Liver (tissue), 9 donors: ENCODE data around the gene CCDC50. TPM values are rescaled to one million over a fixed set of nuclear protein-coding genes. Genes with fewer than 3 reads are reported as not detected.

Source experiments
- DNase-seq: peaks from one replicate; pipeline ENCODE4 v3.0.0-alpha.2; 2017; ENCODE audit warnings: low spot score
- H3K27ac ChIP-seq, 2 donors: one replicate each; pipeline ENCODE4 v1.7.0; 2013; ENCODE audit warnings: inconsistent platforms in 2 of 2, low read length in 2 of 2, control low read depth in 1 of 2, low read depth in 1 of 2, mild to moderate bottlenecking in 1 of 2
- H3K27me3 ChIP-seq, 4 donors: one replicate each; pipeline versions ENCODE4 v1.6.1 to v1.7.0; 2013; ENCODE audit warnings: low read length in 3 of 4, inconsistent platforms in 1 of 4, mild to moderate bottlenecking in 1 of 4, moderate library complexity in 1 of 4; ENCODE audit not compliant: control insufficient read depth in 4 of 4, insufficient read depth in 4 of 4
- H3K36me3 ChIP-seq, 4 donors: one replicate each; pipeline versions ENCODE4 v1.6.1 to v1.7.0; 2013; ENCODE audit warnings: low read length in 3 of 4, mild to moderate bottlenecking in 3 of 4, low read depth in 1 of 4, moderate library complexity in 1 of 4; ENCODE audit not compliant: control insufficient read depth in 4 of 4, insufficient read depth in 3 of 4
- H3K4me1 ChIP-seq, 4 donors: one replicate each; pipeline versions ENCODE4 v1.6.1 to v1.7.0; 2013; ENCODE audit warnings: low read length in 3 of 4, mild to moderate bottlenecking in 3 of 4, moderate library complexity in 1 of 4; ENCODE audit not compliant: control insufficient read depth in 4 of 4, insufficient read depth in 4 of 4
- H3K4me3 ChIP-seq, 3 donors: one replicate each; pipeline versions ENCODE4 v1.6.1 to v1.7.0; 2013; ENCODE audit warnings: low read length in 3 of 3, control low read depth in 1 of 3, low read depth in 1 of 3, mild to moderate bottlenecking in 1 of 3
- H3K9ac ChIP-seq, 2 donors: one replicate each; pipeline ENCODE4 v1.7.0; 2013; ENCODE audit warnings: low read length in 2 of 2, mild to moderate bottlenecking in 2 of 2, moderate library complexity in 2 of 2, control low read depth in 1 of 2, low read depth in 1 of 2
- H3K9me3 ChIP-seq, 4 donors: one replicate each; pipeline versions ENCODE4 v1.6.1 to v1.7.0; 2013; ENCODE audit warnings: low read length in 3 of 4; ENCODE audit not compliant: control insufficient read depth in 4 of 4
- ATF3 ChIP-seq: IDR thresholded peaks from 2 replicates; pipeline ENCODE4 v1.6.1; 2016; ENCODE audit warnings: antibody characterized with exemption
- EGR1 ChIP-seq, 2 donors: IDR thresholded peaks; 2 replicates each; pipeline ENCODE4 v1.6.1; 2016 to 2018; ENCODE audit warnings: antibody characterized with exemption in 2 of 2, low read depth in 2 of 2
- FOXA1 ChIP-seq: IDR thresholded peaks from 2 replicates; pipeline ENCODE4 v1.6.1; 2016; ENCODE audit warnings: antibody characterized with exemption
- FOXA2 ChIP-seq: IDR thresholded peaks from 2 replicates; pipeline ENCODE4 v1.6.1; 2016; ENCODE audit warnings: antibody characterized with exemption
- GABPA ChIP-seq, 2 donors: IDR thresholded peaks in 1 of 2; conservative IDR thresholded peaks in 1 of 2; 2 replicates each; pipeline ENCODE4 v1.6.1; 2016; ENCODE audit warnings: antibody characterized with exemption in 2 of 2, mild to moderate bottlenecking in 1 of 2, moderate library complexity in 1 of 2
- HNF4A ChIP-seq, 2 donors: conservative IDR thresholded peaks; 2 replicates each; pipeline ENCODE4 v1.6.1; 2016; ENCODE audit warnings: antibody characterized with exemption in 2 of 2, mild to moderate bottlenecking in 2 of 2
- HNF4G ChIP-seq: IDR thresholded peaks from 2 replicates; pipeline ENCODE4 v1.6.1; 2016; ENCODE audit warnings: antibody characterized with exemption
- JUND ChIP-seq, 2 donors: IDR thresholded peaks; 2 replicates each; pipeline ENCODE4 v1.6.1; 2016; ENCODE audit warnings: antibody characterized with exemption in 2 of 2
- NR2F2 ChIP-seq: IDR thresholded peaks from 2 replicates; pipeline ENCODE4 v1.6.1; 2016; ENCODE audit warnings: antibody characterized with exemption
- RAD21 ChIP-seq, 2 donors: IDR thresholded peaks; 2 replicates each; pipeline ENCODE4 v1.6.1; 2016; ENCODE audit warnings: antibody characterized with exemption in 2 of 2, mild to moderate bottlenecking in 2 of 2
- REST ChIP-seq: IDR thresholded peaks from 2 replicates; pipeline ENCODE4 v1.6.1; 2016; ENCODE audit warnings: antibody characterized with exemption, mild to moderate bottlenecking
- RXRA ChIP-seq, 2 donors: IDR thresholded peaks; 2 replicates each; pipeline ENCODE4 v1.6.1; 2017 to 2018; ENCODE audit warnings: antibody characterized with exemption in 2 of 2, mild to moderate bottlenecking in 1 of 2
- SP1 ChIP-seq: IDR thresholded peaks from 2 replicates; pipeline ENCODE4 v1.6.1; 2018; ENCODE audit warnings: antibody characterized with exemption, mild to moderate bottlenecking
- TAF1 ChIP-seq: conservative IDR thresholded peaks from 2 replicates; pipeline ENCODE4 v1.6.1; 2016; ENCODE audit warnings: antibody characterized with exemption, mild to moderate bottlenecking
- YY1 ChIP-seq: IDR thresholded peaks from 2 replicates; pipeline ENCODE4 v1.6.1; 2016; ENCODE audit warnings: antibody characterized with exemption, mild to moderate bottlenecking
- ZBTB33 ChIP-seq: IDR thresholded peaks from 2 replicates; pipeline ENCODE4 v1.6.1; 2016; ENCODE audit warnings: antibody characterized with exemption
- WGBS: extraction: QIAGEN DNeasy Blood & Tissue Kit; methylation state at CpG from one replicate; pipeline ENCODE4 v1.1.7; 2013; 5-methylcytosine and 5-hydroxymethylcytosine counted together
- polyA plus RNA-seq, 2 donors: library from polyadenylated mRNA; stranded (reverse) in 1 of 2; unstranded in 1 of 2; fragments of 200-250 nt in 1 of 2; fragments of >200 nt in 1 of 2; fragmentation: Nextera tagmentation in 1 of 2; extraction: Ambion mirVana in 1 of 2; gene quantifications; one replicate each; pipeline versions ENCODE4 v1.2.1 to v1.2.3, GENCODE V29; 2013 to 2015
- total RNA-seq, 2 donors: library from RNA; depleted of rRNA; stranded (reverse); fragments of >200 nt; gene quantifications; one replicate each; pipeline ENCODE4 v1.2.3, GENCODE V29; 2014
- TF ChIP-seq, protein P1 (sequence below): IDR thresholded peaks from 2 replicates; pipeline ENCODE4 v1.6.1; 2016; ENCODE audit warnings: antibody characterized with exemption
- TF ChIP-seq, protein P2 (sequence below): fragments of 150-350 bp; IDR thresholded peaks from 2 replicates; pipeline ENCODE4 v1.5.1; 2017; ENCODE audit warnings: improper control_type of control experiment, low read depth, low read length; ENCODE audit not compliant: missing input control
- donor health status: healthy.
- donor health status: healthy.
- donor health status: healthy.
- donor health status: healthy.
- donor health status: healthy.

Gene CCDC50
- total and polyA plus RNA-seq, 4 donors, result 15.4 to 69.0 (median 33.6) TPM

DNA sequence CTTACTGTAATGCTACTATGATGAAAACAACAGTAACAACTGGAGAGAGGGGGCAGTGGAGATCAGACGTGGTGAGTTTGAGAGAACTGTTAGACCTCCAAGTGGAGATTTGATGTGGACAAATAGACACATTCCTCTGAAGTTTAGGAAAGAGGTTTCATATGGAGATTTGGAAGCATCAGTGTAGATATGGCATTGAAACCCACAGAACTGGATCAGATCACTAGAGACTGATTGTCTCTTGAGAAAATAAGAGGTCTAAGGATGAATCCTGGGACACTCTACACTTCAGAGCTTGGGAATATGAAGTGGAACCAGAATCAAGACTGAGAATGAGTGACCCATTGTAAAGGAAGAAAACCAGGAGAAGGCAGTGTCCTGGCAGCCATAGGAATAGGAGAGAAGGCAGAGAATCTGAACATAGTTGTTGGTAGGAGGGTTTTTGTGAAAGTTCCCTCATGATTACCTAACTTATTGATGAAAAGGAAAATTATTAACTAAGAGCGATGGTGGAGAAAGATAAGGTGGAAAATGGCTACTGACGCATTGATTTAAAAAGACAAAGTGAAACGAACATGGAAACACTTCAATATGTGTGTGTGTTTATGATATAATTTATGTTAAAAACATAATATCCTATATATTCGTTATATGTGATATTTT lies 102.1 kb downstream of the CCDC50 start:
- Histone ChIP-seq H3K9ac (no peak overlapping the region), H3K4me3 (no peak overlapping the region), H3K36me3 (no peaks in the 10 kb centered on the region), H3K27me3 (no peaks in the 10 kb centered on the region), H3K9me3 (no peaks in the 10 kb centered on the region), H3K27ac (peak overlapping the region; percentile 81 to 87), H3K4me1 (peaks cover 2 to 24% (median 11%) of the 10 kb centered on the region in 4 donors)
- no peak for DNase-seq
- TF ChIP-seq FOXA2 (no peak), YY1 (peak; percentile 97), RXRA (IDR thresholded peaks at IDR 0.05) (peak in 1 of 2 donors; percentile 41), RAD21 (IDR thresholded peaks at IDR 0.05) (peak in 1 of 2 donors; percentile 11), SP1 (peak; percentile 49), FOXA1 (no peak), ATF3 (no peak), EGR1 (IDR thresholded peaks at IDR 0.05; ENCODE audit: low read depth in 2 of 2) (no peak), NR2F2 (no peak), GABPA (IDR thresholded peaks at IDR 0.05 in 1 of 2, conservative IDR thresholded peaks at IDR 0.05 in 1 of 2) (no peak), HNF4A (conservative IDR thresholded peaks at IDR 0.05) (peak; percentile 53 to 57), TAF1 (no peak), JUND (IDR thresholded peaks at IDR 0.05) (peak; percentile 49 to 52), HNF4G (no peak), ZBTB33 (peak; percentile 56), REST (no peak)
- TF ChIP-seq, protein P1, sequence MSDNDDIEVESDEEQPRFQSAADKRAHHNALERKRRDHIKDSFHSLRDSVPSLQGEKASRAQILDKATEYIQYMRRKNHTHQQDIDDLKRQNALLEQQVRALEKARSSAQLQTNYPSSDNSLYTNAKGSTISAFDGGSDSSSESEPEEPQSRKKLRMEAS, result peak; percentile 53
- TF ChIP-seq, protein P2, sequence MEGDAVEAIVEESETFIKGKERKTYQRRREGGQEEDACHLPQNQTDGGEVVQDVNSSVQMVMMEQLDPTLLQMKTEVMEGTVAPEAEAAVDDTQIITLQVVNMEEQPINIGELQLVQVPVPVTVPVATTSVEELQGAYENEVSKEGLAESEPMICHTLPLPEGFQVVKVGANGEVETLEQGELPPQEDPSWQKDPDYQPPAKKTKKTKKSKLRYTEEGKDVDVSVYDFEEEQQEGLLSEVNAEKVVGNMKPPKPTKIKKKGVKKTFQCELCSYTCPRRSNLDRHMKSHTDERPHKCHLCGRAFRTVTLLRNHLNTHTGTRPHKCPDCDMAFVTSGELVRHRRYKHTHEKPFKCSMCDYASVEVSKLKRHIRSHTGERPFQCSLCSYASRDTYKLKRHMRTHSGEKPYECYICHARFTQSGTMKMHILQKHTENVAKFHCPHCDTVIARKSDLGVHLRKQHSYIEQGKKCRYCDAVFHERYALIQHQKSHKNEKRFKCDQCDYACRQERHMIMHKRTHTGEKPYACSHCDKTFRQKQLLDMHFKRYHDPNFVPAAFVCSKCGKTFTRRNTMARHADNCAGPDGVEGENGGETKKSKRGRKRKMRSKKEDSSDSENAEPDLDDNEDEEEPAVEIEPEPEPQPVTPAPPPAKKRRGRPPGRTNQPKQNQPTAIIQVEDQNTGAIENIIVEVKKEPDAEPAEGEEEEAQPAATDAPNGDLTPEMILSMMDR, result no peak
- 29% methylated on average over 5 of the region's 5 CpGs for WGBS
